GM12874 (cell line): ENCODE data around the gene SEBOX.

Experiments used
- TF ChIP-seq, protein P1 (sequence below): IDR thresholded peaks from 2 replicates; pipeline ENCODE4 v1.5.1; 2011; ENCODE audit warnings: low read depth, mild to moderate bottlenecking, control low read depth, low read length, moderate library complexity; ENCODE audit not compliant: insufficient read depth

SEBOX gene

DNA sequence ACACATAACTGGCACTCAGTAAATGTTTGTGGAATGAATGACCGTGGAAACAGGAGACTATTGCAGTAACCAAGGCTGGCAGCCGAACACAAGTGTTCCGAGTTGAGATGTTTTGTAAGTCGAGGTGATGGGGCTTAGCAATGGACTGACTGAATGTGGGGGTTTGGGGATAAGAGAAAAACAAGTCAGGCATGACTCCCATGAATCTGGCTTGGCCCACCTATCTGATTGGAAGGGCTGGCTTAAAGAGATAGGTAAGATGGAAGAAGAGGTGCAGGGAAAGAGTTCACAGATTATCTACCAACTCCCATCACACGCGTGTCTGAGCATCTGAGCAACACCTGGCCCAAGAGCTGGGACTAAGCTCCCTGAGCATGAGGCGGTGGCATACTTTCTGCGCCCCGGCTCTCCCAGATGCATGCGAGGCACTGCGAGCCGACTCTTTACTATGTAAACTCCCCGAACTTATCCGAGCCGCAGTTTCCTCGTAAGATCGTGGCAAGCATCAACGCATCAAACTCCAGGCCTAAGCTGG is 30.3 kb downstream of the SEBOX start:
- TF ChIP-seq, protein P1, sequence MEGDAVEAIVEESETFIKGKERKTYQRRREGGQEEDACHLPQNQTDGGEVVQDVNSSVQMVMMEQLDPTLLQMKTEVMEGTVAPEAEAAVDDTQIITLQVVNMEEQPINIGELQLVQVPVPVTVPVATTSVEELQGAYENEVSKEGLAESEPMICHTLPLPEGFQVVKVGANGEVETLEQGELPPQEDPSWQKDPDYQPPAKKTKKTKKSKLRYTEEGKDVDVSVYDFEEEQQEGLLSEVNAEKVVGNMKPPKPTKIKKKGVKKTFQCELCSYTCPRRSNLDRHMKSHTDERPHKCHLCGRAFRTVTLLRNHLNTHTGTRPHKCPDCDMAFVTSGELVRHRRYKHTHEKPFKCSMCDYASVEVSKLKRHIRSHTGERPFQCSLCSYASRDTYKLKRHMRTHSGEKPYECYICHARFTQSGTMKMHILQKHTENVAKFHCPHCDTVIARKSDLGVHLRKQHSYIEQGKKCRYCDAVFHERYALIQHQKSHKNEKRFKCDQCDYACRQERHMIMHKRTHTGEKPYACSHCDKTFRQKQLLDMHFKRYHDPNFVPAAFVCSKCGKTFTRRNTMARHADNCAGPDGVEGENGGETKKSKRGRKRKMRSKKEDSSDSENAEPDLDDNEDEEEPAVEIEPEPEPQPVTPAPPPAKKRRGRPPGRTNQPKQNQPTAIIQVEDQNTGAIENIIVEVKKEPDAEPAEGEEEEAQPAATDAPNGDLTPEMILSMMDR, result no peak

- TF ChIP-seq, protein P1, result no peak
Observed at GRCh38 chr17:28334171-28334570, 30.8 kb downstream of the SEBOX start.

GRCh38 chr17:28333083-28333746 is 31.8 kb downstream of the SEBOX start:
- TF ChIP-seq, protein P1, result no peak

- TF ChIP-seq, protein P1, result no peak
Observed at GRCh38 chr17:28331891-28332420, 33.0 kb downstream of the SEBOX start.

DNA sequence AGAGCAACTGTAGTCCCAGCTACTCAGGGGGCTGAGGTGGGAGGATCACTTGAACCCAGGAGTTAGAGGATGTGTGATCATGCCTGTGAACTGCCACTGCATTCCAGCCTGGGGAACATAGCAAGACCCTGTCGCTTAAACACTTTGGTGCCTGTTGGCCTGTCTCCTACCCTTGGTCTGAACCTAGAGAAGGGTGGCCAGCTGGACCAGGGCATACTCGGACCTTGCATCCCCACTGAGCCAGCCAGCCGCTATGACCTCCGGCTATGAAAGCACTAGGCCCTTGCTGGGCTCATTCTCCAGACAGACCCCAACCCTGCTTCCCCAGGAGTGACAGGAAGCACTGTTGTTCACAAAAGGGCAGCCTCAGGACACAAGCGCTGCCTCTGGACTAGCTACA is 34.3 kb downstream of the SEBOX start:
- TF ChIP-seq, protein P1, result no peak

- TF ChIP-seq, protein P1, result no peak
Observed at GRCh38 chr17:28328325-28328724, 36.7 kb downstream of the SEBOX start.

GRCh38 chr17:28327709-28328108 is 37.3 kb downstream of the SEBOX start:
- TF ChIP-seq, protein P1, result no peak
